NT2/D1 (cell line): ENCODE data around the gene HSPB9.

Experiments used
- YY1 ChIP-seq: IDR thresholded peaks from 2 replicates; pipeline ENCODE4 v1.6.1; 2011; ENCODE audit not compliant: insufficient read length, insufficient read depth
- ZNF274 ChIP-seq: IDR thresholded peaks from 2 replicates; pipeline ENCODE4 v1.6.1; 2011; ENCODE audit warnings: mild to moderate bottlenecking, low read depth, low read length

GRCh38 chr17:42163696-42164407 is 41.2 kb downstream of the HSPB9 start:
- TF ChIP-seq YY1 = no peak
- TF ChIP-seq ZNF274 = no peak
